Measurements from ENCODE around the gene C1QTNF9.
"Not testable (repeated sequence)": the region's sequence is repeated elsewhere in the genome, so short reads cannot be mapped to it uniquely, and the experiment has no call there.

- TF ChIP-seq POLR2AphosphoS5 (IDR thresholded peaks at IDR 0.05; ENCODE audit: low read depth, low read length); CTCF (IDR thresholded peaks at IDR 0.05 in 2 of 3, conservative IDR thresholded peaks at IDR 0.05 in 1 of 3; ENCODE audit: borderline replicate concordance in 1 of 3, insufficient read depth in 1 of 3, low read depth in 2 of 3, low read length in 2 of 3); EGR1 (IDR thresholded peaks at IDR 0.05; ENCODE audit: low read depth); POLR2A (IDR thresholded peaks at IDR 0.05; ENCODE audit: borderline replicate concordance, extremely low read depth, insufficient read depth, insufficient read length): not testable (repeated sequence)
Observed at GRCh38 chr13:24358836-24359235, 49.5 kb downstream of the C1QTNF9 start.

Measured in HCT116 (cell line).